Breast epithelium (tissue), 4 donors: ENCODE data around the gene SEC63. TPM values are rescaled to one million over a fixed set of nuclear protein-coding genes. Genes with fewer than 3 reads are reported as not detected.

Experiments
- DNase-seq, 2 donors: peaks; one replicate each; pipeline ENCODE4 v3.0.0-alpha.2; 2019; ENCODE audit warnings: low spot score in 2 of 2
- H3K27ac ChIP-seq, 2 donors: fragments of 200-600 bp; sonication (generic) in 1 of 2; one replicate each; pipeline ENCODE4 v1.5.1; 2016 to 2019; ENCODE audit warnings: mild to moderate bottlenecking in 1 of 2
- H3K27me3 ChIP-seq, 2 donors: fragments of 200-600 bp; sonication (generic) in 1 of 2; one replicate each; pipeline versions ENCODE4 v1.5.1 to v1.6.0; 2017 to 2019; ENCODE audit warnings: control low read depth in 1 of 2, mild to moderate bottlenecking in 1 of 2
- H3K36me3 ChIP-seq: fragments of 200-600 bp; one replicate; pipeline ENCODE4 v1.5.1; 2019
- H3K4me1 ChIP-seq, 2 donors: fragments of 200-600 bp; sonication (generic); one replicate each; pipeline ENCODE4 v1.5.1; 2016 to 2019; ENCODE audit warnings: control low read depth in 1 of 2
- H3K4me3 ChIP-seq, 3 donors: fragments of 200-600 bp; sonication (generic); 1 replicate in 2 of 3; 2 replicates in 1 of 3; pipeline ENCODE4 v1.5.1; 2016 to 2019; ENCODE audit warnings: mild to moderate bottlenecking in 3 of 3, moderate library complexity in 2 of 3
- H3K9me3 ChIP-seq, 2 donors: fragments of 200-600 bp; sonication (generic) in 1 of 2; one replicate each; pipeline ENCODE4 v1.5.1; 2016 to 2019; ENCODE audit warnings: control low read depth in 1 of 2
- POLR2A ChIP-seq: fragments of 450-650 bp; IDR thresholded peaks from one replicate; pipeline ENCODE4 v1.6.1; 2016; ENCODE audit warnings: antibody characterized with exemption, mild to moderate bottlenecking, moderate library complexity
- POLR2AphosphoS5 ChIP-seq, 3 donors: sonication (generic); formaldehyde crosslinking; IDR thresholded peaks; one replicate each; pipeline ENCODE4 v1.6.1; 2017; ENCODE audit warnings: antibody characterized with exemption in 3 of 3
- intact Hi-C: fragments of 100-400 bp; cut with DNase I; formaldehyde crosslinking; loops from one replicate; pipeline ENCODE4 v1.15.1; 2023; ENCODE audit warnings: low total_unique reads
- total RNA-seq, 3 donors: library from RNA; depleted of rRNA; stranded (reverse); fragments of >200 nt; gene quantifications; one replicate each; pipeline ENCODE4 v1.1.0, GENCODE V29; 2016
- TF ChIP-seq, protein P1 (sequence below), 3 donors: fragments of 450-650 bp; IDR thresholded peaks; one replicate each; pipeline ENCODE4 v1.5.1; 2016 to 2017; ENCODE audit warnings: antibody characterized with exemption in 3 of 3, mild to moderate bottlenecking in 3 of 3, moderate library complexity in 3 of 3

Gene SEC63
- total RNA-seq, 3 donors from 2014 or later = 48.8 to 60.0 (median 58.7) TPM

DNA sequence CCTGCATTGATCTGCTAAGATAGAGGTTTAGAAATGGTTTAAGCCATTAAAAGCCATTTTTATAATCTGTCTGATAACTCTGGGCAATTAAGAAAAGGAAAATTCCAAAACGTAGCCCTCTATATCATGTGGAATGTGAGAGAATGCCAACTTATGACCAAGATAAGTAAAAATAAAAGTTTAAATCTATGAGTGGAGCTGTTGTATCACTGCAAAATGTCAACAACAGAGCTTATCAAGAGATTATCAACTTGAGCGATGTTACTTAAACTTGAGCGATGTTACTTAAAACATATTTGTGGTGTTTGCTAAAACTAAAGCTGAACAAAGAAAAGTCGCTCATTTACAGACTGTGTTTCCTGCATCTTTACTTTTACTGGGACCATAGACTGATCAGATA lies 87.0 kb downstream of the SEC63 start:
- peaks cover 5% of the 10 kb centered on the region for H3K36me3 ChIP-seq
- H3K27ac ChIP-seq = no peak overlapping the region
- no peaks in the 10 kb centered on the region for H3K9me3 ChIP-seq
- H3K4me1 ChIP-seq = no peaks in the 10 kb centered on the region
- H3K27me3 ChIP-seq = no peaks in the 10 kb centered on the region
- H3K4me3 ChIP-seq = no peak overlapping the region
- no peak for DNase-seq
- intact Hi-C loops = no loop called here
- TF ChIP-seq, protein P1, sequence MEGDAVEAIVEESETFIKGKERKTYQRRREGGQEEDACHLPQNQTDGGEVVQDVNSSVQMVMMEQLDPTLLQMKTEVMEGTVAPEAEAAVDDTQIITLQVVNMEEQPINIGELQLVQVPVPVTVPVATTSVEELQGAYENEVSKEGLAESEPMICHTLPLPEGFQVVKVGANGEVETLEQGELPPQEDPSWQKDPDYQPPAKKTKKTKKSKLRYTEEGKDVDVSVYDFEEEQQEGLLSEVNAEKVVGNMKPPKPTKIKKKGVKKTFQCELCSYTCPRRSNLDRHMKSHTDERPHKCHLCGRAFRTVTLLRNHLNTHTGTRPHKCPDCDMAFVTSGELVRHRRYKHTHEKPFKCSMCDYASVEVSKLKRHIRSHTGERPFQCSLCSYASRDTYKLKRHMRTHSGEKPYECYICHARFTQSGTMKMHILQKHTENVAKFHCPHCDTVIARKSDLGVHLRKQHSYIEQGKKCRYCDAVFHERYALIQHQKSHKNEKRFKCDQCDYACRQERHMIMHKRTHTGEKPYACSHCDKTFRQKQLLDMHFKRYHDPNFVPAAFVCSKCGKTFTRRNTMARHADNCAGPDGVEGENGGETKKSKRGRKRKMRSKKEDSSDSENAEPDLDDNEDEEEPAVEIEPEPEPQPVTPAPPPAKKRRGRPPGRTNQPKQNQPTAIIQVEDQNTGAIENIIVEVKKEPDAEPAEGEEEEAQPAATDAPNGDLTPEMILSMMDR (IDR thresholded peaks at IDR 0.05) = no peak
- TF ChIP-seq POLR2AphosphoS5 (IDR thresholded peaks at IDR 0.05) (no peak), POLR2A (no peak)

DNA sequence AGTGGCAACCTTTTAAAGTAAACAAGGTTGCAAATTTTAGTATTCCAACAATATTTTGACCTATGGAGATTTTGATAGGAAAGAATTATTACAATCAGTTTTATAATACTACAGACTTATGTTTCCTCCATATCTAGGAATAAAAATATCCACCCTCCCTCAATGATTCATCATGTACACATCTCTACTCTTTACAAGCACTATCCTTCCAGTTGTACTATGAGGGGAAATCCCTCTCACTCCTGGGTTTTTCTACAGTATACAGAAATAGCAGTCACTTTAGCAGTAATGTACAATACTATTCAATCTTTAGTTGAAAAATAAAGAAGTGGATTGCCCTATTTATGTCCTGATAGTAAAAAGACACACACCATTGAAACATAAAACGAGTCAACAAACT lies 87.6 kb downstream of the SEC63 start:
- no peak for DNase-seq
- TF ChIP-seq POLR2AphosphoS5 (IDR thresholded peaks at IDR 0.05) (no peak), POLR2A (no peak)
- TF ChIP-seq, protein P1 (IDR thresholded peaks at IDR 0.05) = no peak
- intact Hi-C loops = no loop called here
- Histone ChIP-seq H3K4me3 (no peak overlapping the region), H3K36me3 (peaks cover 5% of the 10 kb centered on the region), H3K27ac (no peak overlapping the region), H3K9me3 (no peaks in the 10 kb centered on the region), H3K4me1 (no peaks in the 10 kb centered on the region), H3K27me3 (no peaks in the 10 kb centered on the region)

DNA sequence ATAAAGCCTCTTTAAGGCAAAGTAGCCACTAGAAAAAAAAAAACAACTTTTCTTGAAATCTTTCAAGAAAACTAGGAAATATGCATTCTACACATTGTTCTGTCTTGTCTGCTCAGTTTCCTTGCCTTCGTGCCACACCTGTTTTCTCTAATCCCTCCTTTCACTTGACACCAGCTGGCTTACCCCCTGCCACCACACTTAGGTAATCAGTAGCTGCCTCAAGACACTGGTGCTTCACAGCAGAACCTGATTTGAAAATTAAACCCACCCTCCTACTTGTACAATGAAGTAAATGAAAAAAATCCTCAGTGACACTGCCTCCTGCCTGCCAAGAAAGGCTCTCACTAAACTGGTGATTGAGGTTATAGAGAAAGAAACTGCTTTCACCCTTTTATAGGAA lies 88.1 kb downstream of the SEC63 start:
- intact Hi-C loops = no loop called here
- Histone ChIP-seq H3K4me3 (no peak overlapping the region), H3K9me3 (no peaks in the 10 kb centered on the region), H3K4me1 (no peaks in the 10 kb centered on the region), H3K27me3 (no peaks in the 10 kb centered on the region), H3K36me3 (peaks cover 5% of the 10 kb centered on the region), H3K27ac (no peak overlapping the region)
- no peak for DNase-seq
- TF ChIP-seq POLR2A (no peak), POLR2AphosphoS5 (IDR thresholded peaks at IDR 0.05) (no peak)
- TF ChIP-seq, protein P1 (IDR thresholded peaks at IDR 0.05) = no peak

DNA sequence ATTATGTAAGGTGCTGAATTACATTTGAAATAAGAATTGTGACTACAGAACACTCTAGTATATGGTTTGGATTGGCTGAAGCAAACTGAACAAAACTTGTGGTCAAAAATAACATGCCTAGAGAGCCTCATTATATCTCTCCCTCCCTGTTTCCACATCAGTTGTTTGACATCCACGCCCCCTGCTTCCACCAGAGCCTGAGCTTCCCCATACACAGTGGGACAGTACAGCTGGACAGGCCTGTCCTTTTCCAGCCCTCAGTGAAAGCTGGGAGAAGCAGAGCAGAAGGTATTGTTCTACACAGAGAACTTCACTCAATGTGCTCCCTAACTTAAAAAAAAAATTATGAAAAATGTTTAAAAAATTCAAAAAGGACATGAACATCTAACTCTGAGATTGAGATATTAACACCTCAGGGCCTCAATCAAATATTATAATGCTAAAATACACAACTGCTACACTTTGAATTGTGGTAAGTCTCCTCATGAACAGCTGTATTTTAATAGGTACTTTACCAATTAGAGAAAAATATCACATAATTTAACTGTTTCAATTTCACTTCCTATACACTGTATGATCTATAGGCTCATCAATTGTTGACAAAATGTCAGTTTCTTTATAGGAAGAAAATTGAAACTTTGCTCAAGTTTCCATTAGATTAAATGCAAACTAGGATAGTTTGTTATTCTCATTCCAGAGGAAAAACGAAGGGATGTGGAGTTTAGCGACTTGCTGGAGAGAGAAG lies 89.0 kb downstream of the SEC63 start:
- intact Hi-C loops = no loop called here
- TF ChIP-seq, protein P1 (IDR thresholded peaks at IDR 0.05) = no peak
- TF ChIP-seq POLR2AphosphoS5 (IDR thresholded peaks at IDR 0.05) (no peak), POLR2A (no peak)
- no peak overlapping the region for H3K27ac ChIP-seq
- H3K36me3 ChIP-seq = peaks cover 5% of the 10 kb centered on the region
- H3K4me1 ChIP-seq = no peaks in the 10 kb centered on the region
- no peaks in the 10 kb centered on the region for H3K9me3 ChIP-seq
- no peaks in the 10 kb centered on the region for H3K27me3 ChIP-seq
- H3K4me3 ChIP-seq = no peak overlapping the region
- no peak for DNase-seq

DNA sequence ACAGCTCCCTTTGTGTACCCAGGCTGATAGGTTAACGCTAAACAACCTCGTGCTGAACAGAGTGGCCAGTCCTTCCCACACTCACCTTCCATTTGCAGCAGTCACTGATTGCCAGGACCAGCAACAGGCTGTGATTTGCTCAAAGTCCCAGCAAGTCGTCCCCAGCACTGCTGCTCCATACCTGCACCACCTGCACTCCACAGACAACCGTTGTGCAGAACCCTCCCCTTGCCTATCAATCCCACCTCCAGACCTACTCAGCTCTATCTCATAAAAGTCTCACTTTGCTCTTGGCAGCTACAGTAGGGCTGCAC lies 90.7 kb downstream of the SEC63 start:
- peaks cover 5% of the 10 kb centered on the region for H3K36me3 ChIP-seq
- intact Hi-C loops = no loop called here
- no peaks in the 10 kb centered on the region for H3K9me3 ChIP-seq
- no peak overlapping the region for H3K27ac ChIP-seq
- H3K4me1 ChIP-seq = no peaks in the 10 kb centered on the region
- H3K4me3 ChIP-seq = no peak overlapping the region
- no peaks in the 10 kb centered on the region for H3K27me3 ChIP-seq
- TF ChIP-seq POLR2AphosphoS5 (IDR thresholded peaks at IDR 0.05) = no peak
- TF ChIP-seq, protein P1 (IDR thresholded peaks at IDR 0.05) = no peak
- TF ChIP-seq POLR2A = no peak
- no peak for DNase-seq
